ENCODE measurements around the gene IRF2BP2.
A peak's percentile ranks its signal among the peaks of the same experiment; 100 is the strongest.

DNA sequence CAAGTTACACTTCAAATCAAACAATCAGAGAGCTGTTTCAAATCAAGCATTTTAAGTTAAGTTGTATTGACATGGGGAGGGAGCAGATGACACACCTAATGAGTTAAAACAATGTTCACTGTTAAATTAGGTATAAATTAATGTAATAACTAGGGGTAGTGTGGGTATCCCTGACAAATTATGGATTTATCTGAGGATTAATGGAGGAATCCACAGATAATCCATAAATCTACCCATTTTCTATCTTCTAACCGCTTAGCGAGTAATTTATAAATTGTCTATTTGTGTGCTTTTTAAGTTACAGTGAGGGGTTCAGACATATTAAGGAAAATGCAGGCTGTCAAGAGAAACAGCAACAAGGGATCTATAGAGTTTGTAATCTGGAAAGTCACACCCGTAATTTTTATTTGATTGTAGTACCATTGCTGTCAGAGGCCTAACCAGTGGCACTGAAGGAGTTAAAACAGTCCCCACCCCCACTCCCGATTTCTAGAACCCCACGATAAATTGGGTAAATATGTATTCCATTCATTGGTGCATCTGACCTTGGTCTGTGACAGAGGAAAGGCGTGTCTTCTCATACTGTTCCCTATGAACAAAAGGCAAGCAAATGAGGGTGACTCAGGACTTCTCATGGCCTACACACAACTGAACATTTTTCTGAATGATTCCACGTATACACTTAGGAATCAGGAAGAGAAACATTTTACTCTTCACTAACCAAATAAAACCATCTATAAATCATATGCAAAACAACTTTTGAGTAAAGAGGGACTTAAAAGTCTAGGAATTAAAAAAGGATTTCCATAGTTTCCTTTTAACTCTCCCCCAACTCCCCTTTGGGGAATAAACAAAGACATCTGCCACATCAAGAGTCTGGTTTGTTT is 7.4 kb downstream of the IRF2BP2 start:
- TF ChIP-seq CTCF (IDR thresholded peaks at IDR 0.05) (no peak), POLR2A (IDR thresholded peaks at IDR 0.05) (no peak), POLR2AphosphoS5 (IDR thresholded peaks at IDR 0.05; ENCODE audit: insufficient read depth in 1 of 2, low read depth in 1 of 2) (peak; percentile 13 to 97)
